ENCODE results near the gene BLVRA.

Gene BLVRA

GRCh38 chr7:43750016-43750887, 8.2 kb upstream of the BLVRA start:
- no peak for DNase-seq

- no peak for DNase-seq
Measured at GRCh38 chr7:43752411-43752810, 6.1 kb upstream of the BLVRA start.

GRCh38 chr7:43753271-43753810, 5.1 kb upstream of the BLVRA start:
- no peak for DNase-seq

- DNase-seq = no peak
Measured at GRCh38 chr7:43753843-43754242, 4.6 kb upstream of the BLVRA start.

- DNase-seq = no peak
Measured at GRCh38 chr7:43754596-43754995, 3.9 kb upstream of the BLVRA start.

- no peak for DNase-seq
Measured at GRCh38 chr7:43756368-43757072, 2.0 kb upstream of the BLVRA start.

- DNase-seq = no peak
Measured at GRCh38 chr7:43757073-43757720, 1.3 kb upstream of the BLVRA start.

- DNase-seq = no peak
Measured at GRCh38 chr7:43758822-43759683, 573 bp downstream of the BLVRA start.

GRCh38 chr7:43760861-43761260, 2.4 kb downstream of the BLVRA start:
- no peak for DNase-seq

- DNase-seq = no peak
Measured at GRCh38 chr7:43761382-43761781, 2.9 kb downstream of the BLVRA start.

- no peak for DNase-seq
Measured at GRCh38 chr7:43761938-43762692, 3.6 kb downstream of the BLVRA start.

GRCh38 chr7:43763183-43763582, 4.7 kb downstream of the BLVRA start:
- DNase-seq = no peak

GRCh38 chr7:43764039-43764761, 5.7 kb downstream of the BLVRA start:
- no peak for DNase-seq

- DNase-seq = no peak
Measured at GRCh38 chr7:43764807-43765491, 6.5 kb downstream of the BLVRA start.

GRCh38 chr7:43766564-43766963, 8.1 kb downstream of the BLVRA start:
- DNase-seq = no peak

GRCh38 chr7:43767311-43767710, 8.8 kb downstream of the BLVRA start:
- DNase-seq = no peak

GRCh38 chr7:43768201-43768886, 9.9 kb downstream of the BLVRA start:
- DNase-seq = no peak

GRCh38 chr7:43768887-43769272, 10.4 kb downstream of the BLVRA start:
- DNase-seq = no peak

GRCh38 chr7:43769281-43769680, 10.8 kb downstream of the BLVRA start:
- no peak for DNase-seq
